ENCODE results near the gene BICC1.

The BICC1 gene

GRCh38 chr10:58479045-58479444 is 33.6 kb upstream of the BICC1 start:
- no CpG with 5 or more reads among the region's 2 CpGs for whole genome bisulfite sequencing, 2 donors (ENCODE audit: extremely low coverage in 2 of 2, insufficient read length in 2 of 2, insufficient replicate concordance in 1 of 2)
- H3K36me3 ChIP-seq (replicated peaks in 1 of 2; ENCODE audit: control insufficient read depth in 2 of 2, insufficient read depth in 2 of 2, low read length in 2 of 2), result no peaks in the 10 kb centered on the region

GRCh38 chr10:58480321-58480720 is 32.4 kb upstream of the BICC1 start:
- Histone ChIP-seq H2BK12ac (ENCODE audit: low read length) (no peak overlapping the region), H2BK15ac (ENCODE audit: low read length) (no peak overlapping the region), H3K79me1 (ENCODE audit: low read depth, low read length) (peaks cover 2% of the 10 kb centered on the region), H2AK5ac (ENCODE audit: low read depth, low read length) (no peak overlapping the region), H4K8ac (ENCODE audit: low read depth, low read length) (no peak overlapping the region), H3K23ac (ENCODE audit: low read depth, low read length, poor library complexity) (no peak overlapping the region), H3K18ac (ENCODE audit: low read length) (no peak overlapping the region), H3K4ac (ENCODE audit: low read length) (no peak overlapping the region), H3K9ac (ENCODE audit: low read depth, low read length, poor library complexity) (no peak overlapping the region), H3K14ac (ENCODE audit: low read length) (no peak overlapping the region), H3K4me2 (ENCODE audit: insufficient read depth, low read length, poor library complexity, severe bottlenecking) (no peak overlapping the region), H3K36me3 (replicated peaks in 1 of 2; ENCODE audit: control insufficient read depth in 2 of 2, insufficient read depth in 2 of 2, low read length in 2 of 2) (no peaks in the 10 kb centered on the region), H3K4me1 (ENCODE audit: control insufficient read depth in 2 of 2, insufficient read depth in 1 of 2, low read depth in 1 of 2, low read length in 2 of 2) (no peaks in the 10 kb centered on the region), H3K27ac (replicated peaks; ENCODE audit: low read length) (no peak overlapping the region), H3K4me3 (ENCODE audit: low read length in 2 of 2) (no peak overlapping the region), H2AFZ (ENCODE audit: low read length) (no peak overlapping the region), H2BK5ac (ENCODE audit: low read length) (no peak overlapping the region), H3K27me3 (ENCODE audit: control insufficient read depth in 3 of 3, insufficient read depth in 3 of 3, low read depth in 1 of 3, low read length in 3 of 3) (no peaks in the 10 kb centered on the region), H3K9me3 (replicated peaks in 1 of 2; ENCODE audit: control insufficient read depth in 2 of 2, insufficient read depth in 1 of 2, low read depth in 1 of 2, low read length in 2 of 2) (no peaks in the 10 kb centered on the region), H2BK120ac (ENCODE audit: low read depth, low read length) (no peak overlapping the region), H4K91ac (ENCODE audit: low read depth, low read length, poor library complexity) (no peak overlapping the region)
- WGBS, 2 donors (ENCODE audit: extremely low coverage in 2 of 2, insufficient read length in 2 of 2, insufficient replicate concordance in 1 of 2), result no CpG with 5 or more reads among the region's 3 CpGs
- DNase-seq (ENCODE audit: low spot score), result no peak

More at GRCh38 chr10:58479045-58479444, 33.6 kb upstream of the BICC1 start:
- Histone ChIP-seq H3K9me3 (replicated peaks in 1 of 2; ENCODE audit: control insufficient read depth in 2 of 2, insufficient read depth in 1 of 2, low read depth in 1 of 2, low read length in 2 of 2) (no peaks in the 10 kb centered on the region), H4K8ac (ENCODE audit: low read depth, low read length) (no peak overlapping the region), H2AFZ (ENCODE audit: low read length) (no peak overlapping the region), H2BK15ac (ENCODE audit: low read length) (no peak overlapping the region), H3K4me1 (ENCODE audit: control insufficient read depth in 2 of 2, insufficient read depth in 1 of 2, low read depth in 1 of 2, low read length in 2 of 2) (no peaks in the 10 kb centered on the region), H2BK120ac (ENCODE audit: low read depth, low read length) (no peak overlapping the region), H2BK5ac (ENCODE audit: low read length) (no peak overlapping the region), H3K23ac (ENCODE audit: low read depth, low read length, poor library complexity) (no peak overlapping the region), H2BK12ac (ENCODE audit: low read length) (no peak overlapping the region), H2AK5ac (ENCODE audit: low read depth, low read length) (no peak overlapping the region), H3K27me3 (ENCODE audit: control insufficient read depth in 3 of 3, insufficient read depth in 3 of 3, low read depth in 1 of 3, low read length in 3 of 3) (no peaks in the 10 kb centered on the region), H4K91ac (ENCODE audit: low read depth, low read length, poor library complexity) (no peak overlapping the region), H3K9ac (ENCODE audit: low read depth, low read length, poor library complexity) (no peak overlapping the region), H3K4me2 (ENCODE audit: insufficient read depth, low read length, poor library complexity, severe bottlenecking) (no peak overlapping the region), H3K79me1 (ENCODE audit: low read depth, low read length) (no peaks in the 10 kb centered on the region), H3K4me3 (ENCODE audit: low read length in 2 of 2) (no peak overlapping the region), H3K27ac (replicated peaks; ENCODE audit: low read length) (no peak overlapping the region), H3K18ac (ENCODE audit: low read length) (no peak overlapping the region), H3K4ac (ENCODE audit: low read length) (no peak overlapping the region), H3K14ac (ENCODE audit: low read length) (no peak overlapping the region)
- DNase-seq (ENCODE audit: low spot score), result no peak

DNA sequence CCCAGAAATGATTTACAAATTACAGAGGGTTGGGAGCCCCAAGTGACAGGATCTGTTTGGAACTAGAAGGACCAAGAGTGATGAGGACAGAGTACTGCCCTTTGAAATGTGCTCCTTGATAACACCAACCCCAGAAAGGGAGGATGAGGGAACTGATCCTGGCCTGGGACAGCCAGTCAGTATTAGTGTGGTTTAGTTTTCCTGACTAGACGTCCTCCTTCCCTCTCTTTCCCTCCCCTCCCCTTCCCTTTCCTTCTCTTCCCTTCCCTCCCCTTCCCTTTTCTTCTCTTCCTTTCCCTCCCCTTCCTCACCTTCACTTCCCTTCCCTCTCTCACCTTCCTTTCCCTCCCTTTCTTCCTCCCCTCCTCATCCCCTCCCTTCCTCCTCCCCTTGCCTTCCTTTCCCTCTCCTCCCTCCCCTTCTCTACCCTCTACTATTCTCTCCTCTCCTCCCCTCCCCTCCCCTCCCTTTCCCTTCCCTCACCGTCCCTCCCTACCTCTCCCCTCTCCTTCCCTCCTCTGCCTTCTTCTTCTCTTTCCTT is 31.0 kb upstream of the BICC1 start:
- no peak overlapping the region for H3K23ac ChIP-seq (ENCODE audit: low read depth, low read length, poor library complexity)
- WGBS, 2 donors (ENCODE audit: extremely low coverage in 2 of 2, insufficient read length in 2 of 2, insufficient replicate concordance in 1 of 2), result no CpG with 5 or more reads among the region's 2 CpGs
- H2AK5ac ChIP-seq (ENCODE audit: low read depth, low read length), result no peak overlapping the region
- H3K4me1 ChIP-seq (ENCODE audit: control insufficient read depth in 2 of 2, insufficient read depth in 1 of 2, low read depth in 1 of 2, low read length in 2 of 2), result no peaks in the 10 kb centered on the region
- H3K27me3 ChIP-seq (ENCODE audit: control insufficient read depth in 3 of 3, insufficient read depth in 3 of 3, low read depth in 1 of 3, low read length in 3 of 3), result no peaks in the 10 kb centered on the region
- no peak for DNase-seq (ENCODE audit: low spot score)
- no peak overlapping the region for H3K18ac ChIP-seq (ENCODE audit: low read length)
- H3K27ac ChIP-seq (replicated peaks; ENCODE audit: low read length), result no peak overlapping the region
- H3K9ac ChIP-seq (ENCODE audit: low read depth, low read length, poor library complexity), result no peak overlapping the region
- no peaks in the 10 kb centered on the region for H3K36me3 ChIP-seq (replicated peaks in 1 of 2; ENCODE audit: control insufficient read depth in 2 of 2, insufficient read depth in 2 of 2, low read length in 2 of 2)
- no peak overlapping the region for H3K4me2 ChIP-seq (ENCODE audit: insufficient read depth, low read length, poor library complexity, severe bottlenecking)
- no peak overlapping the region for H2BK12ac ChIP-seq (ENCODE audit: low read length)
- H3K4me3 ChIP-seq (ENCODE audit: low read length in 2 of 2), result no peak overlapping the region
- no peak overlapping the region for H4K91ac ChIP-seq (ENCODE audit: low read depth, low read length, poor library complexity)
- no peak overlapping the region for H2BK120ac ChIP-seq (ENCODE audit: low read depth, low read length)
- H3K14ac ChIP-seq (ENCODE audit: low read length), result no peak overlapping the region
- no peak overlapping the region for H2AFZ ChIP-seq (ENCODE audit: low read length)
- peaks cover 2% of the 10 kb centered on the region for H3K79me1 ChIP-seq (ENCODE audit: low read depth, low read length)
- no peak overlapping the region for H3K4ac ChIP-seq (ENCODE audit: low read length)
- no peak overlapping the region for H4K8ac ChIP-seq (ENCODE audit: low read depth, low read length)
- no peak overlapping the region for H2BK5ac ChIP-seq (ENCODE audit: low read length)
- H2BK15ac ChIP-seq (ENCODE audit: low read length), result no peak overlapping the region
- H3K9me3 ChIP-seq (replicated peaks in 1 of 2; ENCODE audit: control insufficient read depth in 2 of 2, insufficient read depth in 1 of 2, low read depth in 1 of 2, low read length in 2 of 2), result no peaks in the 10 kb centered on the region

GRCh38 chr10:58486821-58487220 is 25.9 kb upstream of the BICC1 start:
- Histone ChIP-seq H2BK120ac (ENCODE audit: low read depth, low read length) (no peak overlapping the region), H4K8ac (ENCODE audit: low read depth, low read length) (no peak overlapping the region), H2BK12ac (ENCODE audit: low read length) (no peak overlapping the region), H2AFZ (ENCODE audit: low read length) (no peak overlapping the region), H2BK15ac (ENCODE audit: low read length) (no peak overlapping the region), H4K91ac (ENCODE audit: low read depth, low read length, poor library complexity) (no peak overlapping the region), H3K18ac (ENCODE audit: low read length) (no peak overlapping the region), H3K14ac (ENCODE audit: low read length) (no peak overlapping the region), H3K9me3 (replicated peaks in 1 of 2; ENCODE audit: control insufficient read depth in 2 of 2, insufficient read depth in 1 of 2, low read depth in 1 of 2, low read length in 2 of 2) (no peaks in the 10 kb centered on the region), H3K4ac (ENCODE audit: low read length) (no peak overlapping the region), H3K9ac (ENCODE audit: low read depth, low read length, poor library complexity) (no peak overlapping the region), H3K27ac (replicated peaks; ENCODE audit: low read length) (no peak overlapping the region), H3K36me3 (replicated peaks in 1 of 2; ENCODE audit: control insufficient read depth in 2 of 2, insufficient read depth in 2 of 2, low read length in 2 of 2) (no peaks in the 10 kb centered on the region), H3K79me1 (ENCODE audit: low read depth, low read length) (peaks cover 2% of the 10 kb centered on the region), H3K4me1 (ENCODE audit: control insufficient read depth in 2 of 2, insufficient read depth in 1 of 2, low read depth in 1 of 2, low read length in 2 of 2) (no peaks in the 10 kb centered on the region), H2BK5ac (ENCODE audit: low read length) (no peak overlapping the region), H2AK5ac (ENCODE audit: low read depth, low read length) (no peak overlapping the region), H3K23ac (ENCODE audit: low read depth, low read length, poor library complexity) (no peak overlapping the region), H3K4me3 (ENCODE audit: low read length in 2 of 2) (no peak overlapping the region), H3K4me2 (ENCODE audit: insufficient read depth, low read length, poor library complexity, severe bottlenecking) (no peak overlapping the region), H3K27me3 (ENCODE audit: control insufficient read depth in 3 of 3, insufficient read depth in 3 of 3, low read depth in 1 of 3, low read length in 3 of 3) (no peaks in the 10 kb centered on the region)
- no CpG with 5 or more reads among the region's 1 CpG for WGBS, 2 donors (ENCODE audit: extremely low coverage in 2 of 2, insufficient read length in 2 of 2, insufficient replicate concordance in 1 of 2)
- no peak for DNase-seq (ENCODE audit: low spot score)
